ENCODE data around the gene CHRNA9.
"Not testable (repeated sequence)": the region's sequence is repeated elsewhere in the genome, so short reads cannot be mapped to it uniquely, and the experiment has no call there.

The CHRNA9 gene

DNA sequence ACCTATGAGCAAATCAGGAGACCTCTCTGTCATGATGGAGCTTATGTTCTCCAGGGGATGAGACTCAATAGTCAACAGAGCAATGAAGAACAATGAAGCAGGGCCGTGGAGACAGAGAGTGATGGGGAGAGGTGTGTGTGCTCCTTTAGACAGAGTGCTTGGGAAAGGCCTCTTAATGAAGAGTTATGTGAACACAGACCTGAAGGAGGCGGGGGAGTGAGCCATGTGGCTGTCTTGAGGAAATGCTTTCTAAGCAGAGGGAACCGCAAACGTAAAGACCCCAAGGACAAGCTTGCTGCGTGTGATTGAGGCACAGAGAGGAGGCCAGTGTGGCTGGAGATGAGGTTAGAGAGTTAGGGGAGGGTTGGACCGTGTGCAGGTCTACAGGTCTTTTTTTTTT is 53.1 kb downstream of the CHRNA9 start:
- DNase-seq (ENCODE audit: low spot score): no peak

DNA sequence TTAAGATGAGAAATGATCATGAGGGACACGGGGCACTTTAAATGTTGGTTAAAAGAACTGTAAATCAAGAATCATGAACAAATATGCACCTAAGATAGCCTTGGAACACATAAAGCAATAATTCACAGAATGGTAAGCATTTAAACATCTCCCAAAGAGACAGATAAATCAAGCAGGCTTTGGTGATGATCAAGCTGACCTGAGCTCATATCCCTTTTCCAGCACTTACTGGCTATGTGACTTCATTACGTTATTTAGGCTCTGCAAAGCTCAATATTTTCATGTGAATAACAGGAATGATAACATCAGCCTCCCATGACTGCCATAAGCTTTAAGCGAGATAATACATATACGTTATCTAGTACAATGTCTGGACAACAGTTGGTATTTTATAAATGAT is 54.9 kb downstream of the CHRNA9 start:
- no peak for DNase-seq (ENCODE audit: low spot score)

DNA sequence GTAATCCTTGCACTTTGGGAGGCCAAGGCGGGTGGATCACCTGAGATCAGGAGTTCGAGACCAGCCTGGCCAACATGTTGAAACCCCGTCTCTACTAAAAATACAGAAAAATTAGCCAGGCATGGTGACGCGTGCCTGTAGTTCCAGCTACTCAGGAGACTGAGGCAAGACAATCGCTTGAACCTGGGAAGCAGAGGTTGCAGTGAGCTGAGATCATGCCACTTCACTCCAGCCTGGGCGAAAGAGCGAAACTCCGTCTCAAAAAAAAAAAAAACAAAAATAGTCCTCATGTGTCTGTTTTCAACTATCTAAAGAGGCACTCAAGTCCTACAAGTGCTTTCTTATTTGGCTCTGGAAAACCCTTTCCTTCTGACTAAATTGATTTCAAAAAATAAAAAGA is 57.1 kb downstream of the CHRNA9 start:
- not testable (repeated sequence) for DNase-seq (ENCODE audit: low spot score)

DNA sequence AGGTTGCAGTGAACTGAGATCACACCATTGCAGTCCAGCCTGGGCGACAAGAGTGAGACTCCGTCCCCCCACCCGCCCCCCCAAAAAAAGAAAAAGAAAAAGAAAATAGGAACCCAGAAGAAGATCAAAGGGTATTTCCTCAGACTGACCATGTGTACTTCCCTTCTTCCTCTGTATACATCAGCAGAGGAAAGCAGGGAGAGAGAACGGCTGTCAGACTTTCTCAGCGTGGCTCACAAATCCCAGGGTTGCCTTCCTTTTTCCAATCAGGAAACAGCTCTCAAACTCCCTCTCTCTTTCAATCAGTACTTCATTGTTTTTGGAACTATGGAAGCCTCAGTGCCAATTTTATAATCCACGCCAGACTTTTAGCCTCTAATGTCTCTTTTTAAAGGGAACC is 59.1 kb downstream of the CHRNA9 start:
- DNase-seq (ENCODE audit: low spot score): no peak

DNA sequence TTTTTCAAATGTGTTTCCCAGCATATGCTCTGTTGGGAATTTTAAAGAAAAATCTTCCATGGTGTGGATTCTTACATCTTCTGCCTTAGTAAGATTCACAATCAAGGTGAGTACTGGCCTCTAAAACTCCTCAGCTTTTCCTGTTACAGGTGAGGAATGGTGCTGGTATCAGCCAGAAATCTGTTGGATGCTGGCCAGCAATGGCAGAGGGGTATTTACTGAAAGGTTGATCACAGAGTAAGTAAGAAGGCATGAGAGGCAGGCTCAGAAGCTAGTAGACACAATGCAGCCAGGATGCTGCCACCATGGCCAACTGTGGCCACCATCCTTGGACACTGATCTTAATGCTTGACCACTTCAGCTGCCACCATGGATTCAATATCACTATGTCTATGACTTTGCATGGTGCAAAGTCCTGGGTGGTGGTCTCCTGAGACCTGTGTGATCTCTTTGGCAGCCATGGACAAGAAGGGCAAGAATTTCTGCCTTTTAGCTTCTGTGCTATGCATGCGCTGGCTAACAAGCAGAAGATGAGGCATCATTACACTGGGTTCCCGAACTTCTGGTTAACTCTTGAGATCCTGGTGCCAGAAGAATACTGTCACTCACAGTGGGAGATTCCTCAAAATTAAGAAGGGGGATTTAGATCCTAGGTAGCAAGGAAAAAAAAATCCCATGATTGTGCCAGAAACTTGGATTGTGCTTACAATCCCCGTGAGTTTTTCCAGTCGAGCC is 60.2 kb downstream of the CHRNA9 start:
- DNase-seq (ENCODE audit: low spot score): no peak

DNA sequence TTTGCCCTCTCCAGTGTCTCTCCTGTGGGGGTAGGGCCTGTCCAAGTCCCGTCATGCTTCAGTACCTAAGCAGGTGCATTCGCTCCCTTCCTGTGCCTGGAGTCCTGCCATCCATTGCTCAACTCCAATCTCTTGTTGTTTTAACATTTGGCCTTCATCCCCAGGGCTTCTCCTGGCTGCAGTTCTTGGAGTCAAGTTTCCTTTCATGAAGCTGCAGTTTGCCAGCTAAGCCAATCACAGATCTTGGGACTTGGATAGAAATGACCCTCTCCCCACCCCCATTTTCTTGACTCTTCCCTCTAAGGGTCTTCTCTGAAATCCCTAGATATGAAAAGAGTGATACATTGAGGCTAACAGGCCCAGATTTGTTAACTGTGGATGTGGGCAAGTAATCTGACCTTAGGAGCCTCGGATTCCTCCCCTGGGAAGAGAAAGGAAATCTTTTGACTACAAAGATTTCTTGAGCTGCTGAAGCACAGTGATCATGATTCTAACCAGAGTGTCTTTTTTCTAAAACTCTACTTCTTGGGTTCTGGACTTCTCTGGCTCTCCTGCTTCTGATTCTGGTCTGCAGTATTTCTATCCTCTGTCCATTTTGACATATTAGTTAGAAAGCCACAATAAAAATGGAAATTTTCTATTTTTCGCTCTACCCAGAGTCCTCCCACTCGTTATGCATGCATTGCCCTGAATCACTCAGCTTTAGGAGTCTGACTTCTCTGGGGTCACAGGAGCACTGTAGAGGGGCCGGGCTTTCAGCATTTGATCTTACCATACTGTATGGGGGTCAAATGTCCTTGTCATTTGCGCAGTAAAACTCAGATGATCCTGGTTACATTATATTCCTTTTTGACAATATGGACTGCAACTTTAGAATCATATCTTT is 61.0 kb downstream of the CHRNA9 start:
- no peak for DNase-seq (ENCODE audit: low spot score)

DNA sequence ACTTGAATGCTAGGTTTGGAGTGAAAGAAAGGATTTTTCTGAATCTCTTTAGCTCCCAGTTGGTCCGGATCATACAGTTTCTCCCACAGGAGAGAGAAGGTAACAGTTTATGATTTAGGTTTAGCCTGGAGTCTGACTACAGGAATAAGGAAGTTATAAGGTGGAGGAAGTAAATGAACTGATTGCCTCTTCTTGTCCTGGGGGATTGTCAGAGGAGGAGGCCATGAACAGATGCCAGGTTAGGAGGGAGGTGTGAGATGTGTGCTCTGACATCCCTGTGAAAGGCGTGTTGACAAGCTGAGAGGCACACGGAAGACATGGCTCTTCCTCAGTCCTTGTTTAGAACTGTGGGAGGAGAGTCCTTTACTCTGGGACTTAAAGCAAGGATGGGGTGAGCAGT is 64.4 kb downstream of the CHRNA9 start:
- no peak for DNase-seq (ENCODE audit: low spot score)

DNA sequence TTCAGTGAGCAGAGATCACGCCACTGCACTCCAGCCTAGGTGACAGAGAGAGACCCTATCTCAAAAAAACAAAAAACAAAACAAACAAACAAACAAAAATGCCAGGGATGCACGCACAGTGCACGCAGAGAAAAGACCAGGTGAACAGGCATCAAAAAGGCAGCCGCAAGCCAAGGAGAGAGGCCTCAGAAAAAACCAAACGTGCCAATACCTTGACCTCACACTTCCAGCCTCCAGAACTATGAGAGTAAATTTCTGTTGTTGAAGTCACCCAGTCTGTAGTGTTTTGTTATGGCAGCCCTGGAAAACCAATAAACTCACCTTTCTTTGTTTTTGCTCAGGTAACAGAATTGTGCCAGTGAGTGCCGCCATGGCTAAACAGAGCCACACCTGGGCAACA is 66.0 kb downstream of the CHRNA9 start:
- no peak for DNase-seq (ENCODE audit: low spot score)

DNA sequence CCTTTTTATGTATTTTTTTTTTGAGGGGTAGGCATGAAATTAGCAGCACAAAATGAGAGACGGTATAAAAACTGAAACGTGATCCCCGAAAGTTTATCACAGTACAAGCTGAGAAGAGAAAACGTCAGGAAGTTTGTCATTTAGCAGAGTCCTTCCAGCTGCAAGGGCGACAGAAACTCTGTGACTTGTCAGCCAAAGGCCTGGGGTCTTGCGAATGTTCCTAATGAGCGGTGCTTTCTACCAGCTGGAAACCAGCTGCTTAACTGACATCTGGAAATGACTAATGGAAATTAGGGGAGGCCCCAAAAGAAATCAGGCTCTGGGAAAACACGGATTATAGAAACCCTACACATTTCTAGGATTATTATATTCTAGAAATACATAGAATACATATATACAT is 66.5 kb downstream of the CHRNA9 start:
- no peak for DNase-seq (ENCODE audit: low spot score)

DNA sequence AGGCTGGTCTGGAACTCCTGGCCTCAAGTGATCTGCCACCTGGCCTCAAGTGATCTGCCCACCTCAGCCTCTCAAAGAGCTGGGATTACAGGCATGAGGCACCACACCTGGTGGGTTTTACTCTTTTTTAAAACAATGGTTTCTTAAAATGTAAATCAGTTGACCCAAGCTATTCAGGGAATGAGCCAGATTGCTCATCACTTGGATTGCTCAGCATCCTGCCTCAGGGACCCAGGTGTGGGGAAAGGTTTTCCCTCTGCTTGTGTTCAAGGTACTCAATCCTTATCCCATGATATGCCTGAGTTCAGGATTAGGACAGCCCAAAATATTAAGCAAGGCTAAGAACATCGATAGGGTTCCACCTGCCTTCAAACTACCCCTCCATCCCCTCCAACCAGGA is 67.4 kb downstream of the CHRNA9 start:
- DNase-seq (ENCODE audit: low spot score): no peak

DNA sequence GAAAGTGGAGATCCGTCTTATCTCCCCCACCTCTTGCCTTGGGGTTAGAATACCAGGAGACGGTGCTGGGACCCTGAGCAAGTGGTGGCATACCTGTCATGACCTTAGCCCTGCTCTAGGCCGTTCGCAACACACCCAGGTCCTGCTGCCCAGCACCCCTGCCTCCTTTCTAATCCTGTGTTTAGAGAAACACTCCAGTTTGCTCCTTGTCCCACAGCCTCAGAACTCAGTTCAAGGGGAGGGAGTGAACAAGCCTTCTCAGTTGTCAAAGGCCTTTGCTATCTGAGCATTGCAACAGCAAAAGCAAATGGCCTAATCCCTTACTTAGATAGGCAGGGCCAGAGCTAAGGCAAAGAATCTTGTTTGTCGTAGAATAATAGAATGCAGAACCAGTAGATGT is 67.9 kb downstream of the CHRNA9 start:
- DNase-seq (ENCODE audit: low spot score): no peak
